ENCODE results near the gene CEBPB.

GRCh38 chr20:50222309-50223038 lies 31.8 kb downstream of the CEBPB start:
- TF ChIP-seq EP300 (IDR thresholded peaks at IDR 0.05; ENCODE audit: borderline replicate concordance) (no peak), YY1 (IDR thresholded peaks at IDR 0.05; ENCODE audit: low read depth) (no peak), CREB1 (IDR thresholded peaks at IDR 0.05; ENCODE audit: low read depth) (no peak), REST (IDR thresholded peaks at IDR 0.05; ENCODE audit: low read depth) (no peak), USF1 (IDR thresholded peaks at IDR 0.05) (no peak), ZBTB7A (IDR thresholded peaks at IDR 0.05; ENCODE audit: low read depth) (no peak)

Data from Ishikawa (cell line).